ENCODE measurements around the gene SIGLEC8.

GRCh38 chr19:51497666-51498065, 39.4 kb upstream of the SIGLEC8 start:
- TF ChIP-seq CTCF (IDR thresholded peaks at IDR 0.05) (no peak), ZFX (IDR thresholded peaks at IDR 0.05; ENCODE audit: borderline replicate concordance) (no peak)

Data from 22Rv1 (cell line).